ENCODE data around the gene KLHL14.

DNA sequence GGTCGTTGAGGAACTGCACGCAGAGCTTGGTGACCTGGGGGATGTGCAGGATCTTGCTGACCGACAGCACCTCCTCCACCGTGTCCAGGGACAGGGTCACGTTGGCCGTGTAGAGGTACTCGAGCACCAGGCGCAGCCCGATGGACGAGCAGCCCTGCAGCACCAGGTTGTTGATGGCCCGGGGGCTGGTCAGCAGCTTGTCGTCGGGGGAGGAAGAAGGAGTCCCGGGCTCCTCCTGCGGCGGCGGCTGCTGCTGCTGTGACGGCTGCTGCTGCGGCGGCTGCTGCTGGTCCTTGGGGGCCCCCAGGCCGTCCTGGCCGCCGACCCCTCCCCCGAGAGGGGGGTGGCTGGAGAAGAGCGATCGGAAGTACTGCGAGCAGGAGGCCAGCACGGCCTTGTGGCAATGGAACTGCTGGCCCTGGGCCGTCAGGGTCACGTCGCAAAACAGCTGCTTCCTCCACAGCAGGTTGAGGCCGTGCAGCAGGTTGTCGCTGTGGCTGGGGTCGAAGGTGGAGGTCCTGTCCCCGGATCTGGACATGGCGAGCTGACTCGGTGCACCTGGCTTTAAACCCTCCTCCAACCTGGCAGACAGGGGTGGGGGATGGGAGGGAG, 2.7 kb downstream of the KLHL14 start:
- TF ChIP-seq, protein P1, sequence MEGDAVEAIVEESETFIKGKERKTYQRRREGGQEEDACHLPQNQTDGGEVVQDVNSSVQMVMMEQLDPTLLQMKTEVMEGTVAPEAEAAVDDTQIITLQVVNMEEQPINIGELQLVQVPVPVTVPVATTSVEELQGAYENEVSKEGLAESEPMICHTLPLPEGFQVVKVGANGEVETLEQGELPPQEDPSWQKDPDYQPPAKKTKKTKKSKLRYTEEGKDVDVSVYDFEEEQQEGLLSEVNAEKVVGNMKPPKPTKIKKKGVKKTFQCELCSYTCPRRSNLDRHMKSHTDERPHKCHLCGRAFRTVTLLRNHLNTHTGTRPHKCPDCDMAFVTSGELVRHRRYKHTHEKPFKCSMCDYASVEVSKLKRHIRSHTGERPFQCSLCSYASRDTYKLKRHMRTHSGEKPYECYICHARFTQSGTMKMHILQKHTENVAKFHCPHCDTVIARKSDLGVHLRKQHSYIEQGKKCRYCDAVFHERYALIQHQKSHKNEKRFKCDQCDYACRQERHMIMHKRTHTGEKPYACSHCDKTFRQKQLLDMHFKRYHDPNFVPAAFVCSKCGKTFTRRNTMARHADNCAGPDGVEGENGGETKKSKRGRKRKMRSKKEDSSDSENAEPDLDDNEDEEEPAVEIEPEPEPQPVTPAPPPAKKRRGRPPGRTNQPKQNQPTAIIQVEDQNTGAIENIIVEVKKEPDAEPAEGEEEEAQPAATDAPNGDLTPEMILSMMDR (IDR thresholded peaks at IDR 0.05), result no peak
- no peak for TF ChIP-seq EZH2 (IDR thresholded peaks at IDR 0.05; ENCODE audit: borderline replicate concordance, insufficient read depth, low read depth, low read length, poor library complexity, severe bottlenecking)
